Thyroid gland (tissue), 4 donors: Measurements from ENCODE around the gene STX8. TPM values are rescaled to one million over a fixed set of nuclear protein-coding genes. Genes with fewer than 3 reads are reported as not detected.
"Not testable (repeated sequence)": the region's sequence is repeated elsewhere in the genome, so short reads cannot be mapped to it uniquely, and the experiment has no call there.

Experiments
- DNase-seq, 2 donors: peaks; one replicate each; pipeline ENCODE4 v3.0.0-alpha.2; 2019
- H3K27ac ChIP-seq, 3 donors: fragments of 200-600 bp; sonication (generic); 1 replicate in 2 of 3; 2 replicates in 1 of 3; pipeline ENCODE4 v1.5.1; 2016 to 2019; ENCODE audit warnings: mild to moderate bottlenecking in 1 of 3, moderate library complexity in 1 of 3
- H3K27me3 ChIP-seq: fragments of 200-600 bp; sonication (generic); one replicate; pipeline ENCODE4 v1.5.1; 2019
- H3K36me3 ChIP-seq, 2 donors: fragments of 200-600 bp; sonication (generic); one replicate each; pipeline ENCODE4 v1.5.1; 2016 to 2019
- H3K4me1 ChIP-seq, 2 donors: fragments of 200-600 bp; sonication (generic); one replicate each; pipeline ENCODE4 v1.5.1; 2017 to 2019
- H3K4me3 ChIP-seq, 3 donors: fragments of 200-600 bp; sonication (generic); replicated peaks in 1 of 3; 1 replicate in 2 of 3; 2 replicates in 1 of 3; pipeline ENCODE4 v1.5.1; 2016; ENCODE audit warnings: mild to moderate bottlenecking in 1 of 3
- H3K9me3 ChIP-seq: fragments of 200-600 bp; sonication (generic); one replicate; pipeline ENCODE4 v1.5.1; 2017
- CTCF ChIP-seq, 6 experiments: fragments of 200-600 bp in 3 of 6; fragments of 450-650 bp in 3 of 6; sonication (generic) in 3 of 6; IDR thresholded peaks; one replicate each; pipeline ENCODE4 v1.5.1; 2016 to 2019; ENCODE audit warnings: antibody characterized with exemption in 6 of 6, mild to moderate bottlenecking in 2 of 6, inconsistent platforms in 1 of 6, moderate library complexity in 1 of 6
- POLR2A ChIP-seq, 2 donors: fragments of 450-650 bp; IDR thresholded peaks; one replicate each; pipeline ENCODE4 v1.6.1; 2017; ENCODE audit warnings: antibody characterized with exemption in 2 of 2, mild to moderate bottlenecking in 2 of 2, moderate library complexity in 1 of 2
- WGBS, 2 donors: methylation state at CpG; one replicate each; pipeline ENCODE4 v1.1.5; 2017; 5-methylcytosine and 5-hydroxymethylcytosine counted together
- intact Hi-C: fragments of 100-400 bp; cut with DNase I; formaldehyde crosslinking; loops from one replicate; pipeline ENCODE4 v1.15.1; 2023
- total RNA-seq, 4 donors: library from RNA; depleted of rRNA; stranded (reverse); fragments of >200 nt; gene quantifications; one replicate each; pipeline ENCODE4 v1.2.3, GENCODE V29; 2016

STX8 gene
- total RNA-seq, 4 donors from 2014 or later: 67.6 to 88.9 (median 72.7) TPM

- no peaks in the 10 kb centered on the region for H3K27me3 ChIP-seq
- TF ChIP-seq CTCF (IDR thresholded peaks at IDR 0.05) (no peak), POLR2A (IDR thresholded peaks at IDR 0.05) (no peak)
- no peaks in the 10 kb centered on the region for H3K9me3 ChIP-seq
- H3K4me3 ChIP-seq: no peak overlapping the region
- H3K4me1 ChIP-seq: no peaks in the 10 kb centered on the region
- 74 to 85% methylated on average over 5 of the region's 5 CpGs for WGBS, 2 donors
- H3K36me3 ChIP-seq: no peaks in the 10 kb centered on the region
- H3K27ac ChIP-seq: no peak overlapping the region
- intact Hi-C loops: no loop called here
- DNase-seq: no peak
These were observed 232.1 kb downstream of the STX8 start for GRCh38 chr17:9343516-9343915.

DNA sequence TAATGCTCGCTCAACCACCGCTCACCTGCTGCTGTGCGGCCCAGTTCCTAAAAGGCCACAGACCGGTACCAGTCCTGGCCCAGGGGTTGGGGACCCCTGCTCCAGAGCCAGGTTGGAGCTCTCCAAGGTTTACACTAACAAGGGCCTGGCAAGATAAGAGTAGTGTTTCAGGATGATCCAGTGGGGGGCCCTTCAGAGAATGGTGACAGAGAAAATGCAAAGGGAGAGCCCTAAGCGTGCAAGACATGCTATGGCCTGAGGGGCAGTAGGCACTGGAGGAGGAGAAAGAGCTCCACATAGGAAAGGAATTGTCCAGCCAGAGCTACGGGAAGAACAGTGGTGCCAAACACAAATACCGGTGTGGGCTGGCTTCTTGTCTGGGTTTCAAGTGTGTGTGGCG is 233.4 kb downstream of the STX8 start:
- intact Hi-C loops: no loop called here
- TF ChIP-seq CTCF (IDR thresholded peaks at IDR 0.05) (no peak), POLR2A (IDR thresholded peaks at IDR 0.05) (no peak)

DNA sequence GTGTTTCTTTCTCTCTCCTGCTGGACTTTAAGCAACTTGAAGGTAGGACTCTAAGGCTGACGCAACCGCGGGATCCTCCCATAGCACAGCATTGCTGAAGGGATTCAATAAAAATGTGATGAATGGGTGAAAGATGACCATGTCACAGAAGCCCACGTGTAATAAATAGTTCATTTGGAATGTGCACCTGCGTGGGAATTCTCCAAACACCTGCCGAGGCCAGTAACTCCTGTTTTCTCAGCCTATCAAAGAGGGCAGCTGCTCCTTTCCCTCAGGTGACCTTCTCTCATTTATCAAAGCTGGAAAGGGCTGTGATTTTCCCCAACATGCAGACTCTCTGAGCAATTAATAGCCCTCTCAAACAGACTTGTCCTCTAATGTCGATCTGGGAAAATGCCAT is 235.7 kb downstream of the STX8 start:
- H3K9me3 ChIP-seq: no peaks in the 10 kb centered on the region
- no peak for TF ChIP-seq POLR2A (IDR thresholded peaks at IDR 0.05)
- no peak for TF ChIP-seq CTCF (IDR thresholded peaks at IDR 0.05)
- no peaks in the 10 kb centered on the region for H3K36me3 ChIP-seq
- no peaks in the 10 kb centered on the region for H3K27me3 ChIP-seq
- intact Hi-C loops: no loop called here
- no peak overlapping the region for H3K4me3 ChIP-seq
- WGBS, 2 donors: 78 to 92% methylated on average over 7 of the region's 7 CpGs
- H3K4me1 ChIP-seq: no peaks in the 10 kb centered on the region
- H3K27ac ChIP-seq: no peak overlapping the region
- no peak for DNase-seq

More for the DNA sequence above, 233.4 kb downstream of the STX8 start:
- Histone ChIP-seq H3K36me3 (no peaks in the 10 kb centered on the region), H3K27me3 (no peaks in the 10 kb centered on the region), H3K4me1 (no peaks in the 10 kb centered on the region), H3K4me3 (no peak overlapping the region), H3K9me3 (no peaks in the 10 kb centered on the region), H3K27ac (no peak overlapping the region)
- 95 to 96% methylated on average over 8 of the region's 8 CpGs for WGBS, 2 donors
- DNase-seq: no peak

GRCh38 chr17:9339482-9339881 is 236.1 kb downstream of the STX8 start:
- DNase-seq, H3K4me3 ChIP-seq, H3K27ac ChIP-seq, H3K36me3 ChIP-seq, H3K27me3 ChIP-seq, intact Hi-C loops, H3K4me1 ChIP-seq, H3K9me3 ChIP-seq: not testable (repeated sequence)
- WGBS, 2 donors: 88 to 89% methylated on average over 10 of the region's 10 CpGs

- 68 to 80% methylated on average over 2 of the region's 2 CpGs for WGBS, 2 donors
- intact Hi-C loops: no loop called here
- no peak for DNase-seq
- Histone ChIP-seq H3K9me3 (no peaks in the 10 kb centered on the region), H3K27ac (no peak overlapping the region), H3K4me1 (no peaks in the 10 kb centered on the region), H3K4me3 (no peak overlapping the region), H3K27me3 (no peaks in the 10 kb centered on the region), H3K36me3 (no peaks in the 10 kb centered on the region)
- TF ChIP-seq CTCF (IDR thresholded peaks at IDR 0.05) (no peak), POLR2A (IDR thresholded peaks at IDR 0.05) (no peak)
These were observed 238.8 kb downstream of the STX8 start for GRCh38 chr17:9336817-9337216.
